ENCODE measurements around the gene PLAC9.
"Not testable (repeated sequence)": the region's sequence is repeated elsewhere in the genome, so short reads cannot be mapped to it uniquely, and the experiment has no call there.

The PLAC9 gene, protein sequence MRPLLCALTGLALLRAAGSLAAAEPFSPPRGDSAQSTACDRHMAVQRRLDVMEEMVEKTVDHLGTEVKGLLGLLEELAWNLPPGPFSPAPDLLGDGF
- 0 reads per million in 4 experiments for total RNA-seq

GRCh38 chr10:80132299-80133139, at the start of gene PLAC9:
PLAC9 (plus strand) TSS chr10:80132730; CDS start chr10:80132763, 33 bp downstream.
- no peak for DNase-seq

- DNase-seq: no peak
Observed at GRCh38 chr10:80090121-80090520, 42.4 kb upstream of the PLAC9 start.

- no peak for DNase-seq
Observed at GRCh38 chr10:80094231-80094630, 38.3 kb upstream of the PLAC9 start.

GRCh38 chr10:80098272-80098671, 34.3 kb upstream of the PLAC9 start:
- DNase-seq: not testable (repeated sequence)

DNA sequence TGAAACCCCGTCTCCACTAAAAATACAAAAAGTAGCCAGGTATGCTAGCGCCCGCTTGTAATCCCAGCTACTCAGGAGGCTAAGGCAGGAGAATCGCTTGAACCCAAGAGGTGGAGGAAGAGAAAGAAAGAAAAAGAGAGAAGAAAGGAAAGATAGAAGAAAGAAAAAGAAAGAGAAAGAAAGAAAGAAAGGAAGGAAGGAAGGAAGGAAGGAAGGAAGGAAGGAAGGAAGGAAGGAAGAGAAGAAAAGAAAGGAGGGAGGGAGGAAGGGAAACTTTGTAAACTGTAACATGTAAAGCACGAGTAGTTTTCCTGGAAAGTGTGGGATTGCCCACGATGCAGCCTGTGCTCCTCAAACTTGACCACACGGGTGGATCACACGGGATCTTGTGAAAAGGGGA, 33.2 kb upstream of the PLAC9 start:
- not testable (repeated sequence) for DNase-seq

GRCh38 chr10:80100116-80100515, 32.4 kb upstream of the PLAC9 start:
- DNase-seq: no peak

DNA sequence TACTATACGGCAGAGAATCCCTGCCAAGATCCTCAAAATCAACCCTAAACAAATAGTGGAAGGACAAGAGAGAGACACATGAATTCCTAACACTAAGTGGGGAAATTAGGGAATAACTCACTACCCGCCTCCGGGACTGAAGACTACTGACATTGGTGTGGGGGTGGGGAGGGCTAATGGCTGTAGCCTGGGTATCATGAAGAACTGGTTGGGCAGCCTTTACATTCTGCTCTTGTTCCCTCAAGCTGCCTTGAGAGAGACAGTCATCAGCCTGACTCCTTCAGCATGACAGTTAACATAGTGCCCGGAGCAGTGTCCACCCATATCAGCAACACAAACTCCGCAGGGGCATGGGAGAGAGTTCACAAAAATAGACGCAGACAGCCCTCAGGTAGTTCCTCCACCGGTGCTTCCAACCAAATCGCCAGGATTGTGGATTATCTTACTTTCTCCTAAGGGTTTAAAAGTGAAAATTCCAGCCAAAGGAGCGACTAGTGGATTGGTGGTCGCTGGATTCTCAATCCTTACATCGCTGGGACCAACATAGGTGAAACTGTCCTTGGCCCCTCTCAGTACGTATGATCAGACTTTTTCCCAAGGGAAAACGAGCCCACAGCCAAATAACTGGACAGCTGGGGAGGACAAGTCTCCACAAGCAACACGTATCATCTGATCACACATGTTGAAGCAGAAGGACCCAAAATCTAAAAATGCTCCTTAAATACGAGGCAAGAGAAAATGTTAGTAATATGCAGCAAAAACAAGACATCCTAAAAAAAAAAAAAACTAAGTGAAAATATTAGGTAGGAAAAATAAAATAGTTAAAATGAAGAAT, 31.5 kb upstream of the PLAC9 start:
- DNase-seq: no peak

GRCh38 chr10:80104066-80104926, 28.2 kb upstream of the PLAC9 start:
- DNase-seq: no peak

- no peak for DNase-seq
Observed at GRCh38 chr10:80108576-80109239, 23.8 kb upstream of the PLAC9 start.

DNA sequence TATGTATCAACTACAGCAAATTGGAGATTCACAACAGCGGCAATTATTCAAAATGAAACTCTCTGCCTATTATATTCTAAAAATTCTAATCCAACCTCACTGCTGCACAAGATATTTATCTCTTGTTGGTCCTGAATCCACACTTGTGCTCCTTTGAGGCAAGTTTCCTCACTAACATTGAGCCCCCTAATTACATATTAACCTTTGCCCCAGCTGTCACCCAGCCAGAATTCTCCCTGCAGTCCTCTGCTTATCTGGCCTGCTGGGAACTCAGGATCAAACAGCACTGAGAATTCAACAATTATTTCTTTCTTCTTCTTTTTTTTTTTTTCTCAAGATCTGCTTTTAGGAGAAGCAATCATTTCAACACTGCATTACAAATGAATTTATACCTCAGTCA, 21.5 kb upstream of the PLAC9 start:
- DNase-seq: no peak

DNA sequence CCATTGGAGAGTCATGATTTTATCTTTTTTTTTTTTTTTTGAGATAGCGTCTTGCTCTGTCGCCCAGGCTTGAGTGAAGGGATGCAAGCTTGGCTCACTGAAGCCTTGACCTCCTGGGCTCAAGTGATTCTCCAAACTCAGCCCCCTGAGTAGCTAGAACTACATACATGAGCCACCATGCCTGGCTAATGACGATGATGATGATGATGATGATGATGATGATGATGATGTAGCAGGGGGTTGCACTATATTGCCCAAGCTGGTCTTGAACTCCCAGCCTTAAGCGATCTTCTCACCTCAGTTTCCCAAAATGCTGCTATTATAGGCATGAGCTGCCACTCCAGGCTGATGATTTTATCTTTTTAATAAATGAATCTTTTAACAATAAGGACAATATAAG, 13.9 kb upstream of the PLAC9 start:
- DNase-seq: no peak

DNA sequence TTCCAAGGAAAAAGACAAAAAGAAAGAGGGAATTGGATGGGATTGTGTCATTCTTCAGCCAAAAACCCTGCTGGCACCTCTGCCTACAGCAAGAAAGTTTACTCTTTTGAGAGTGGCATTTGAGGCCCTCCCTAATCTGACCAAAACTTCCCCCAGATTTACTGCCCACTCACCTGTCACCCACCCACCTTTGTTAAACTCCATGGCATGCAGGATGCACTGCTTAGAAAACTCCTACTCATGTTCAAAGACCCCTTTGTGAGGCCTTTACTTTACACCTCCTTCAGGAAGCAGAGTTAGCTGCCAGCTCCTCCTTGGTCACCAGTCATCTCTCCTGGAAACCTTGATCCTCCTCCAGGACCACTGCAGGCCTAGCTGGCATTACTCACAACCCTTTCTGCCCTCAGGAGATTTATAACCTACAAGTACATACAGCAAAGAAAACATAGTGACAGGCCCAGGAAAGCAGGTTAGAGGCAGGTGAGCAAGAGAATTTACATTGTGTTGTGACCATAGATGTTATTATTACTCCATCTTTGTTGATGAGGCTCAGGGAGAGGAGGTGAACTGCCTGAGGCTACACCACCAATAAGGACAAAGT, 10.3 kb upstream of the PLAC9 start:
- DNase-seq: no peak

GRCh38 chr10:80122746-80123145, 9.8 kb upstream of the PLAC9 start:
- DNase-seq: no peak

DNA sequence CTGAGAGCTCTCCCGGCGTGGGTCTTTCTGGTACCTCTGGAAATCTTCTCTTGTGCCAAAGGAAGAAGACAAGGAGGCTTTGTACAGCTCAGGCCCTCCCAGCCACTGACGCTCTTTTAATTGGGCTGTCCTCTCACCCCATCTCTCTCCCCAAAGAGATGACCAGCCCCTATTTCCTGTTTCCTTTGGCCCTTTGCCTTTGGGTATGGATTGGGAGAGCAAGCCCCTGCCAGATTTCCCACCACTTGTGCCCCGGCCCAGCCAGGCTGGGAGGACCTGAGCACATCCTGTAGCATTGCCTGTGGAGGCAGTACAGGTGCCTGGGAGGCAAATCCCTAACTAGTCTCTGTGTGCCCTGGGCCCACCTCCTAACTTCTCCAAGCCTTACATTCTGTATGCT, 5.7 kb upstream of the PLAC9 start:
- DNase-seq: no peak

- no peak for DNase-seq
Observed at GRCh38 chr10:80131499-80131901, 1.0 kb upstream of the PLAC9 start.

DNA sequence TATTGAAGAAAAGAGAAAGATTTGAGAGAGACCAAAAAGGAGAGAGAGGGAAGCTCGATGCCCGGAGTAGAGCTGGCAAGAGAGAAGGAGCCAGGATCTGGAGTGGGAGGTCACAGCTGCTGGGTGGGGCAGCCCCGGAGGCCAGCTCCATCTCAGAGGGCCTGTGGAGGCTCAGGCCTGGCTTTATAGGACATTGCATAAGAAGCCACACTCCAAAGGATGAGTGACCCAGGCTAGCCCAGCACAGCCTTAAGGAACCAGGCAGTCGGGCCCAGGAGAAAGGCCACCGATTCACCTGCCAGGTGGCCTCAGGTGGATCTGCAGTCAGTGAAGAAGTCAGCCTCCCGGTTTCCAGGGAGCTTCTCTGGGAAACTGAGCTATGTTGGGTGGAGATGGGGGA, 676 bp downstream of the PLAC9 start:
- no peak for DNase-seq

DNA sequence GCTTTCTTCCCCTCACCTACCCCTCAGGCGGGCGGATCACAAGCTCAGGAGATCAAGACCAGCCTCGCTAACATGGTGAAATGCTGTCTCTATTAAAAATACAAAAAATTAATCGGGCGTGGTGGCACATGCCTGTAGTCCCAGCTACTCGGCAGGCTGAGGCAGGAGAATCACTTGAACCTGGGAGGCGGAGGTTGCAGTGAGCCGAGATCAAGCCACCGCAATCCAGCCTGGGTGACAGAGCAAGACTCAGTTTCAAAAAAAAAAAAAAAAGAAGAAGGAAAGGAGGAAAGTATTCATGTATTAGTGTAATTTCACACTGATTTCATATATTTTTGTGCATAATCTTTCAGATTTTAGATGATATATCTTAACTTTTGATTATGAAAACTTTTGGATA, 1.2 kb downstream of the PLAC9 start:
- not testable (repeated sequence) for DNase-seq

DNA sequence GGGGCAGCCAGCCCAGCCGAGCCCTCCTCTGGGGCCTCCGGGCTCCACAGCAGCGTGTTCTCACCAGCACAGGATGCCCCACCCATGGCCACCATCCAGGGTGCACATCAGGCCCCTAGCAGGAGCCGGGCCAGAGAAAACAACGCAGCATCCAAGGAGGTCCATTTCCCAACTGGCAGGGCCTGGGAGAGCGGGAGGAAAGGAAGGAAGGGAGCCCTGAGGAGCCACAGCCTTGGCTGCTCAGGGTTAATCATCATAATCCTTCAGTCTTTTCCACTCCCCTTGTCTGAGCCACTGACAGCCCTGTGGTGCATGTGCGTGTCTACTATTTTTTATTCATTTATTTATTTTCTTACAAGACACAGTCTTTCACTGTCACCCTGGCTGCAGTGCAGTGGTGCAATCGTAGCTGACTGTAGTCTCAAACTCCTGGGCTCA, 3.6 kb downstream of the PLAC9 start:
- no peak for DNase-seq

DNA sequence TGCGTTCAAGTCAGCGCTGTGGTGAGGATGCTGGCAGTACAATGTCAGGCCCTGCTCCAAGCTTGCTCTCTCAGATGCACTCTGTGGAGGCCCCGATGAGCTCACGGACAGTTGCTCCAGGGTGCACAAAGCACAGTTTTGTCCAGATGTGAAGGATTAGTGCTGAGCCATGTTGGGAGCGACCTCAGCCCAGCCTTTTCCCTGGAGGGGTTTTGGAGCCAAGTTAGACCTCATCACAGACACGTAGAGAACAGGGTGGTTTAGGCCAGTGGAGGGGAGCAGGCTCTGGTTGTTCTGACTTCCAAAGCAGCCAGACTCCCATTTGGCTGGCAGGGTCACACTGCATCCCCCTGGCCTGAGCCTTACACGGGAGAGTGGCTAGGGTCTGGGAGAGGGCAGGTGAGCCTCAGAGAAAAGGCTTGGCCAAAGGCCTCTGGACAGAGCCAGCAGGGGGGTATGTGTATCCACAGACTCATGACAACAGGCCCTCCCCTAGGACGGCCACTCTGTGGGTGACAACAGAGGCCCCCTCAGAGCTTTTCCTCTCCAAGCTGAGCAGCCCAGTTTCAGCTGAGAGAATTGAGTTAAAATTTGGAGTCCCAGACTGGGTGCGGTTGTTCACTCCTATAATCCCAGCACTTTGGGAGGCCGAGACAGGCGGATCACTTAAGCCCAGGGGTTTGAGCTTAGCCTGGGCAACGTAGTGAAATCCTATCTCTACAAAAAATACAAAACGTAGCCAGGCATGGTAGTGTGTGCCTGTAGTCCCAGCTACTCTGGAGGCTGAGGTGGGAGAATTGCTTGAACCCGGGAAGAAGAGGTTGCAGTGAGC, 4.7 kb downstream of the PLAC9 start:
- DNase-seq: no peak

DNA sequence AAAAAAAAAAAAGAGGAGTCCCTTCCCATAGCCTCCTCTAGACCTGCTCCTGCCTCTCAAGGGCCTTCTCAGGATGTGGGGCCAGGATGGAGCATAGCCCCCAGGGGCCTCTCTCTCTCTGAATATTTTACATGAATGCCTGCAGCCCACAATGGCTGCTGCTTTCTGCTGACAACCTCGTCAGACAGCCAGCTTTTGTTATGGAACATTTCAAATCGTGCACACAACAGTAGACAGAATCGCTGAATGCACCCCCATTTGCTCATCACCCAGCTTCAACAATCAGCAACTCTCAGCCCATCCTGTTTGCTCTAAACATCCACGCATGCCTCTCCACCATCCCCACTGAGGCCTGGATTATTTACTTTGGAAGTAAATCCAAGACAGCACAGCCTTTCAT, 5.4 kb downstream of the PLAC9 start:
- no peak for DNase-seq

GRCh38 chr10:80139265-80139664, 6.7 kb downstream of the PLAC9 start:
- DNase-seq: no peak
